Natural killer cell (primary cell): Measurements from ENCODE around the gene UGT1A5. TPM values are rescaled to one million over a fixed set of nuclear protein-coding genes. Genes with fewer than 3 reads are reported as not detected.
"Not testable (repeated sequence)": the region's sequence is repeated elsewhere in the genome, so short reads cannot be mapped to it uniquely, and the experiment has no call there.

Experiments
- ATAC-seq, 3 donors: fragments of 150-1000 bp in 2 of 3; fragments of 200-7000 bp in 1 of 3; cut with Tn5 transposase; 1 replicate in 1 of 3; 2 replicates in 2 of 3; pipeline ENCODE4 v1.10.0; 2021; ENCODE audit warnings: mild to moderate bottlenecking in 2 of 3, moderate library complexity in 2 of 3
- DNase-seq, 2 donors: peaks; one replicate each; pipeline versions ENCODE4 v3.0.0 to v3.0.0-alpha.2; 2013 to 2021; ENCODE audit warnings: mixed read lengths in 1 of 2
- H3K27ac ChIP-seq: one replicate; pipeline ENCODE4 v1.5.1; 2013; ENCODE audit warnings: mild to moderate bottlenecking, low read length
- H3K27me3 ChIP-seq: one replicate; pipeline ENCODE4 v1.6.1; 2013; ENCODE audit warnings: low read length; ENCODE audit not compliant: control insufficient read depth, insufficient read depth
- H3K36me3 ChIP-seq: one replicate; pipeline ENCODE4 v1.6.1; 2013; ENCODE audit warnings: low read length; ENCODE audit not compliant: control insufficient read depth, insufficient read depth
- H3K4me1 ChIP-seq: one replicate; pipeline ENCODE4 v1.6.1; 2013; ENCODE audit warnings: low read length; ENCODE audit not compliant: control insufficient read depth, insufficient read depth
- H3K4me3 ChIP-seq: one replicate; pipeline ENCODE4 v1.5.1; 2013; ENCODE audit warnings: low read length
- H3K9me3 ChIP-seq: one replicate; pipeline ENCODE4 v1.6.1; 2013; ENCODE audit warnings: low read length; ENCODE audit not compliant: control insufficient read depth, insufficient read depth
- H3K27ac Mint-ChIP-seq, 2 donors: one replicate each; pipeline ENCODE4 v1.8.0; 2022; ENCODE audit warnings: mild to moderate bottlenecking in 2 of 2, mixed read lengths in 2 of 2, moderate library complexity in 1 of 2
- H3K27me3 Mint-ChIP-seq, 2 donors: one replicate each; pipeline ENCODE4 v1.8.0; 2022; ENCODE audit warnings: low read depth in 2 of 2, mixed read lengths in 2 of 2
- H3K36me3 Mint-ChIP-seq: one replicate; pipeline ENCODE4 v1.8.0; 2022; ENCODE audit warnings: mixed read lengths
- H3K4me1 Mint-ChIP-seq, 2 donors: one replicate each; pipeline ENCODE4 v1.8.0; 2022; ENCODE audit warnings: mixed read lengths in 2 of 2
- H3K4me3 Mint-ChIP-seq: one replicate; pipeline ENCODE4 v1.8.0; 2022; ENCODE audit warnings: mild to moderate bottlenecking, moderate library complexity, mixed read lengths
- H3K9me3 Mint-ChIP-seq, 2 donors: one replicate each; pipeline ENCODE4 v1.8.0; 2022; ENCODE audit warnings: mixed read lengths in 2 of 2
- WGBS: methylation state at CpG from one replicate; pipeline ENCODE4 v1.1.7; 2013; ENCODE audit warnings: missing lambda C conversion rate; ENCODE audit not compliant: insufficient coverage; 5-methylcytosine and 5-hydroxymethylcytosine counted together
- intact Hi-C: fragments of 100-400 bp; cut with micrococcal nuclease; formaldehyde crosslinking; loops from one replicate; pipeline ENCODE4 v1.14.2; 2022
- total RNA-seq, 4 donors: library from RNA; stranded (reverse); fragments of 120-200 nt in 1 of 4; gene quantifications; one replicate each; pipeline versions ENCODE4 v1.2.3 to v1.2.4, GENCODE V29; 2013 to 2022
- TF ChIP-seq, protein P1 (sequence below): fragments of 200-600 bp; IDR thresholded peaks from one replicate; pipeline ENCODE4 v1.8.0; 2022; ENCODE audit warnings: antibody characterized with exemption

Gene UGT1A5
- total RNA-seq, 3 donors from 2014 or later (not counting 1 experiment from before 2014, with no cell fraction given) = not detected

DNA sequence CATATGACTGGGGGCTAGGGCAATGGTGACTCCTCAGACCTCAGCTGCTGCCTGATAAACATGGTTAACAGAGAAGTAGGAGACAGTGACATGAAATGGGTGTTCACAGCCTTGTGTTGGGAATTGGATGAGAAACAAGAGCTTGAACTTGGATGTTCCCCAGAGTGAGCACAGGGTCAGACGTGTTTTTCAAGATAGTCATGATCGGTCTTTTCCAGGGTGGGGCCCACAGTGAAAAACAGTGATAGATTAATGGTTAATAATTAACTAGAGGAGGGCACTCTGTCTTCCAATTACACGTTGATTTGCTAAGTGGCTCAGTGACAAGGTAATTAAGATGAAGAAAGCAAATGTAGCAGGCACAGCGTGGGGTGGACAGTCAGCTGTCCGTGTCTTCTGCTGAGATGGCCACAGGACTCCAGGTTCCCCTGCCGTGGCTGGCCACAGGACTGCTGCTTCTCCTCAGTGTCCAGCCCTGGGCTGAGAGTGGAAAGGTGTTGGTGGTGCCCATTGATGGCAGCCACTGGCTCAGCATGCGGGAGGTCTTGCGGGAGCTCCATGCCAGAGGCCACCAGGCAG is 16.1 kb downstream of the UGT1A5 start, which contains the start of gene UGT1A3:
Gene UGT1A3, plus strand, starts transcription at position 320 of the 579 bp plus-strand sequence. Its CDS starts 85 bp downstream, at position 405.
- Histone ChIP-seq H3K27me3 (no peaks in the 10 kb centered on the region), H3K4me3 (no peak within 1 kb of the TSS), H3K36me3 (no peaks in the 10 kb centered on the region), H3K27ac (no peak within 1 kb of the TSS), H3K4me1 (no peaks in the 10 kb centered on the region), H3K9me3 (no peaks in the 10 kb centered on the region)
- no peaks in the 10 kb centered on the region for H3K36me3 Mint-ChIP-seq
- H3K4me3 Mint-ChIP-seq = no peak within 1 kb of the TSS
- H3K27me3 Mint-ChIP-seq = peaks cover 22 to 52% of the 10 kb centered on the region in 2 donors
- TF ChIP-seq, protein P1, sequence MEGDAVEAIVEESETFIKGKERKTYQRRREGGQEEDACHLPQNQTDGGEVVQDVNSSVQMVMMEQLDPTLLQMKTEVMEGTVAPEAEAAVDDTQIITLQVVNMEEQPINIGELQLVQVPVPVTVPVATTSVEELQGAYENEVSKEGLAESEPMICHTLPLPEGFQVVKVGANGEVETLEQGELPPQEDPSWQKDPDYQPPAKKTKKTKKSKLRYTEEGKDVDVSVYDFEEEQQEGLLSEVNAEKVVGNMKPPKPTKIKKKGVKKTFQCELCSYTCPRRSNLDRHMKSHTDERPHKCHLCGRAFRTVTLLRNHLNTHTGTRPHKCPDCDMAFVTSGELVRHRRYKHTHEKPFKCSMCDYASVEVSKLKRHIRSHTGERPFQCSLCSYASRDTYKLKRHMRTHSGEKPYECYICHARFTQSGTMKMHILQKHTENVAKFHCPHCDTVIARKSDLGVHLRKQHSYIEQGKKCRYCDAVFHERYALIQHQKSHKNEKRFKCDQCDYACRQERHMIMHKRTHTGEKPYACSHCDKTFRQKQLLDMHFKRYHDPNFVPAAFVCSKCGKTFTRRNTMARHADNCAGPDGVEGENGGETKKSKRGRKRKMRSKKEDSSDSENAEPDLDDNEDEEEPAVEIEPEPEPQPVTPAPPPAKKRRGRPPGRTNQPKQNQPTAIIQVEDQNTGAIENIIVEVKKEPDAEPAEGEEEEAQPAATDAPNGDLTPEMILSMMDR = no peak
- DNase-seq (no peak), ATAC-seq (no peak)
- no peak within 1 kb of the TSS for H3K27ac Mint-ChIP-seq
- H3K4me1 Mint-ChIP-seq = no peaks in the 10 kb centered on the region
- H3K9me3 Mint-ChIP-seq = no peaks in the 10 kb centered on the region
- intact Hi-C loops = no loop called here
- WGBS = 87% methylated on average over 8 of the region's 8 CpGs

DNA sequence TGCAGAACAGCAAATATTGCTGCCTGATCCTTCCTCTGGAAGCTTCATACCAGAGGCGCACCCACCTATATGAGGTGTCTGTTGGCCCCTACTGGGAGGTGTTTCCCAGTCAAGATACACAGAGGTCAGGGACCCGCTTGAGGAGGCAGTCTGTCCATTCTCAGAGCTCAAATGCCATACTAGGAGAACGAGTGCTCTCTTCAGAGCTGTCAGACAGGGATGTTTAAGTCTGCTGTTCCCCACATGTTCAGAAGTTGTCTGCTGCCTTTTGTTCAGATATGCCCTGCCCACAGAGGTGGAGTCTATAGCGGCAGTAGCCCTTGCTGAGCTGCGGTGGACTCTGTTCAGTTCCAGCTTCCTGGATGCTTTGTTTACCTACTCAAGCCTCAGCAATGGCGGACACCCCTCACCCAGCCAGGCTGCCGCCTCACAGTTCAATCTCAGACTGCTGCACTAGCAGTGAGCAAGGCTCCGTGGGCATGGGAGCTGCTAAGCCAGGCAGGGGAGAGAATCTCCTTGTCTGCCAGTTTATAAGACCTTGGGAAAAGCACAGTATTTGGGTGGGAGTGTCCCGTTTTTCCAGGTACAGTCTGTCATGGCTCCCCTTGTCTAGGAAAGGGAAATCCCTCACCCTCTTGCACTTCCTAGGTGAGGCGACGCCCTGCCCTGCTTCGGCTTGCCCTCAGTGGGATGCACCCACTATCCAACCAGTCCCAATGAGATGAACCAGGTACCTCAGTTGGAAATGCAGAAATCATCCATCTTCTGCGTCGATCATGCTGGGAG is 24.4 kb downstream of the UGT1A5 start:
- H3K36me3 Mint-ChIP-seq, H3K9me3 ChIP-seq, intact Hi-C loops, H3K9me3 Mint-ChIP-seq, H3K27ac Mint-ChIP-seq, H3K36me3 ChIP-seq, H3K27ac ChIP-seq, ATAC-seq, H3K27me3 ChIP-seq, H3K4me3 Mint-ChIP-seq, H3K4me1 Mint-ChIP-seq, DNase-seq, H3K4me1 ChIP-seq, H3K4me3 ChIP-seq: not testable (repeated sequence)
- peaks cover 39 to 42% of the 10 kb centered on the region in 2 donors for H3K27me3 Mint-ChIP-seq
- WGBS = 90% methylated on average over 13 of the region's 14 CpGs

DNA sequence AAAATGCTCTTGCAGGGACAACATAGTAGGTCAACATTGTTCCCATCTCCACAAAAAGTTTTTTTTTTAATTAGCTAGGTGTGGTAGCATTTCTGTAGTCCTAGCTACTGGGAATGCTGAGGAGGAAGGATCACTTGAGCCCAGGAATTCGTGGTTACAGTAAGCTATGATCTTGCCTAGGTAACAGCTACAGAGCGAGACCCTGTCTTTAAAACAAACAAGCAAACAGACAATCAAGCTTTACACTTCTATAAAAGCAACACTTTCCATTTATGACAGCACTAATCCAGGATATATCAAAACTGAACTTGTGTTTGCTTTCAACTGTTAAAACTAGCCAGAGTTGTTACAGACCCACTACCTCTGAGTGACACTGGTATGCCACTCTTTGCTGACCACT is 28.2 kb downstream of the UGT1A5 start:
- DNase-seq (no peak), ATAC-seq (no peak)
- no peaks in the 10 kb centered on the region for H3K36me3 Mint-ChIP-seq
- H3K27ac ChIP-seq = no peak overlapping the region
- TF ChIP-seq, protein P1 = no peak
- H3K27me3 Mint-ChIP-seq = peaks cover 30 to 36% of the 10 kb centered on the region in 2 donors
- H3K4me3 Mint-ChIP-seq = no peak overlapping the region
- no peak overlapping the region for H3K27ac Mint-ChIP-seq
- H3K9me3 ChIP-seq = no peaks in the 10 kb centered on the region
- no peaks in the 10 kb centered on the region for H3K9me3 Mint-ChIP-seq
- H3K27me3 ChIP-seq = no peaks in the 10 kb centered on the region
- intact Hi-C loops = no loop called here
- 52% methylated on average over 2 of the region's 2 CpGs for WGBS
- H3K36me3 ChIP-seq = no peaks in the 10 kb centered on the region
- no peaks in the 10 kb centered on the region for H3K4me1 Mint-ChIP-seq
- H3K4me3 ChIP-seq = no peak overlapping the region
- no peaks in the 10 kb centered on the region for H3K4me1 ChIP-seq

DNA sequence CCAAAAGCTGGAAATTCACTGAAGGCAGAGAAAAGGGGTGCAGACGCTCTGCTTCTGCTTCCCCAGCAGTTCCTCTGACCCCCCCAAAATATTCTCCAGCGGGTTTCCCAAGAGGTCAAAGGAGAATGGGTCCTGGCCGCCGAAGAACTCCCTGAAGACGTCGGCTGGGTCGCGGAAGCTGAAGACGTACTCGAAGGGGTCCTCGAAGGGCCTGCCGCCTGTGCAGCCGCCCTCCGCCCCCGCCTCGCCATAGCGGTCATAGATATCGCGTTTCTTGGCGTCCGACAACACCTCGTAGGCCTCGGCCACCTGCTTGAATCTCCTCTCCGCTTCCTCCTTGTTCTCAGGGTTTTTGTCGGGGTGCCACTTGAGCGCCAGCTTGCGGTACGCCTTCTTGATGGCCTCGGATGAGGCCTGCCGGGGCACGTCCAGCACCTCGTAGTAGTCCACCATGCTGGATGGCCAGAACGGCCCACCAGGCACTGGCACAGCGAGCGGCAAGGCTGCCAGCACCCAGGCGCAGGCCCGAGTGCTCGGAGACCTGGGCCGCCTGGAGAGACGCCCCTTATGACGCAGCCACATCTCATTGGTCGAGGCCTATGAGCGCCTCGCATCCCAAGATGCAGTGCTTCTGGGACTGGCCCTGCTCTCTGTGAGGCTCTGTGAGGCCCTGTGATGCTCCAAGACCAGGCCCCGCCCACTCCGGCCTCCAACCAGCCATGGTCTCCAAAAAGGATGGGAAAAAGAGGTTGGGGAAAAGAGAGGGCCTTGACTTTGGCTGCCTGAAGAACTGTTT is 31.0 kb downstream of the UGT1A5 start:
- no peak for DNase-seq
- intact Hi-C loops = no loop called here
- TF ChIP-seq, protein P1 = no peak
- 94% methylated on average over 43 of the region's 46 CpGs for WGBS
- H3K4me3 Mint-ChIP-seq = no peak overlapping the region
- H3K4me3 ChIP-seq = no peak overlapping the region
- H3K9me3 Mint-ChIP-seq = no peaks in the 10 kb centered on the region
- no peak overlapping the region for H3K27ac ChIP-seq
- H3K9me3 ChIP-seq = no peaks in the 10 kb centered on the region
- no peak for ATAC-seq
- H3K4me1 Mint-ChIP-seq = no peaks in the 10 kb centered on the region
- H3K36me3 Mint-ChIP-seq = no peaks in the 10 kb centered on the region
- H3K27me3 ChIP-seq = no peaks in the 10 kb centered on the region
- peaks cover 24 to 46% of the 10 kb centered on the region in 2 donors for H3K27me3 Mint-ChIP-seq
- no peaks in the 10 kb centered on the region for H3K36me3 ChIP-seq
- no peaks in the 10 kb centered on the region for H3K4me1 ChIP-seq
- no peak overlapping the region for H3K27ac Mint-ChIP-seq
